Neural progenitor cell (in vitro differentiated cells): Measurements from ENCODE around the gene KCNC3. TPM values are rescaled to one million over a fixed set of nuclear protein-coding genes. Genes with fewer than 3 reads are reported as not detected.

ENCODE experiments used
- DNase-seq: peaks from one replicate; pipeline ENCODE4 v3.0.0-alpha.2; 2016; ENCODE audit warnings: low spot score
- H2AFZ ChIP-seq: fragments of 200-600 bp; sonication (generic); replicated peaks from 2 replicates; pipeline ENCODE4 v1.6.1; 2016; ENCODE audit warnings: antibody characterized with exemption
- H3F3A ChIP-seq: fragments of 200-600 bp; sonication (generic); 2 replicates; pipeline ENCODE4 v1.6.1; 2016; ENCODE audit warnings: antibody characterized with exemption, low read depth
- H3K27ac ChIP-seq: fragments of 200-600 bp; sonication (generic); 2 replicates; pipeline ENCODE4 v1.5.1; 2016; ENCODE audit warnings: mild to moderate bottlenecking
- H3K27me3 ChIP-seq: fragments of 200-600 bp; sonication (generic); 2 replicates; pipeline ENCODE4 v1.6.1; 2016; ENCODE audit warnings: mild to moderate bottlenecking, moderate library complexity
- H3K36me3 ChIP-seq: fragments of 200-600 bp; sonication (generic); 2 replicates; pipeline ENCODE4 v1.5.1; 2016
- H3K4me1 ChIP-seq: fragments of 200-600 bp; sonication (generic); 2 replicates; pipeline ENCODE4 v1.6.1; 2016; ENCODE audit warnings: mixed run types
- H3K4me2 ChIP-seq: fragments of 200-600 bp; sonication (generic); 2 replicates; pipeline ENCODE4 v1.6.1; 2016
- H3K4me3 ChIP-seq: fragments of 200-600 bp; sonication (generic); 2 replicates; pipeline ENCODE4 v1.5.1; 2016
- H3K79me2 ChIP-seq: fragments of 200-600 bp; sonication (generic); 2 replicates; pipeline ENCODE4 v1.6.1; 2016; ENCODE audit warnings: low read depth
- H3K9ac ChIP-seq: fragments of 200-600 bp; sonication (generic); 2 replicates; pipeline ENCODE4 v1.6.1; 2016
- H3K9me3 ChIP-seq: fragments of 200-600 bp; sonication (generic); 2 replicates; pipeline ENCODE4 v1.5.1; 2016; ENCODE audit warnings: low read depth
- H4K20me1 ChIP-seq: fragments of 200-600 bp; sonication (generic); 2 replicates; pipeline ENCODE4 v1.6.1; 2016; ENCODE audit warnings: low read depth
- H3K27ac Mint-ChIP-seq: 3 replicates; pipeline ENCODE4 v1.8.0; 2021; ENCODE audit warnings: mixed read lengths
- H3K27me3 Mint-ChIP-seq: 2 replicates; pipeline ENCODE4 v1.8.0; 2022; ENCODE audit warnings: low read depth, mild to moderate bottlenecking, inconsistent platforms, moderate library complexity, mixed read lengths; ENCODE audit not compliant: insufficient read depth
- H3K36me3 Mint-ChIP-seq: 3 replicates; pipeline ENCODE4 v1.8.0; 2021; ENCODE audit warnings: mixed read lengths
- H3K4me1 Mint-ChIP-seq: 3 replicates; pipeline ENCODE4 v1.8.0; 2021; ENCODE audit warnings: mixed read lengths
- H3K4me3 Mint-ChIP-seq: 3 replicates; pipeline ENCODE4 v1.8.0; 2021; ENCODE audit warnings: mild to moderate bottlenecking, moderate library complexity, mixed read lengths
- H3K9me3 Mint-ChIP-seq: 3 replicates; pipeline ENCODE4 v1.8.0; 2020; ENCODE audit warnings: mixed read lengths
- CTCF ChIP-seq: fragments of 200-600 bp; sonication (generic); IDR thresholded peaks from 2 replicates; pipeline ENCODE4 v1.5.1; 2017; ENCODE audit warnings: antibody characterized with exemption, mild to moderate bottlenecking
- EZH2 ChIP-seq: fragments of 200-600 bp; sonication (generic); IDR thresholded peaks from 2 replicates; pipeline ENCODE4 v1.6.1; 2017; ENCODE audit warnings: antibody characterized with exemption, mild to moderate bottlenecking, moderate library complexity
- EZH2phosphoT487 ChIP-seq: fragments of 200-600 bp; sonication (generic); IDR thresholded peaks from 2 replicates; pipeline ENCODE4 v1.6.1; 2017; ENCODE audit warnings: antibody characterized with exemption
- total RNA-seq: library from RNA; depleted of rRNA; stranded (reverse); fragments of >200 nt; gene quantifications from 2 replicates; pipeline ENCODE4 v1.2.3, GENCODE V29; 2015; ENCODE audit warnings: low replicate concordance

The KCNC3 gene
- total RNA-seq, 1 donor from 2014 or later = 0.41 TPM

GRCh38 chr19:50280983-50281382, 48.2 kb downstream of the KCNC3 start:
- Histone ChIP-seq H2AFZ (no peak overlapping the region), H4K20me1 (no peaks in the 10 kb centered on the region), H3F3A (no peaks in the 10 kb centered on the region), H3K27ac (no peak overlapping the region), H3K36me3 (no peaks in the 10 kb centered on the region), H3K4me1 (no peaks in the 10 kb centered on the region), H3K79me2 (no peaks in the 10 kb centered on the region), H3K9ac (no peak overlapping the region), H3K27me3 (no peaks in the 10 kb centered on the region), H3K4me3 (no peak overlapping the region), H3K4me2 (no peak overlapping the region), H3K9me3 (peaks cover 6% of the 10 kb centered on the region)
- peaks cover 2% of the 10 kb centered on the region for H3K27me3 Mint-ChIP-seq
- H3K9me3 Mint-ChIP-seq = peaks cover 10% of the 10 kb centered on the region
- H3K4me1 Mint-ChIP-seq = peaks cover 3% of the 10 kb centered on the region
- no peak for DNase-seq
- TF ChIP-seq EZH2phosphoT487 (no peak), EZH2 (no peak), CTCF (no peak)
- H3K27ac Mint-ChIP-seq = no peak overlapping the region
- H3K4me3 Mint-ChIP-seq = no peak overlapping the region
- H3K36me3 Mint-ChIP-seq = peaks cover 7% of the 10 kb centered on the region

GRCh38 chr19:50280074-50280473, 49.1 kb downstream of the KCNC3 start:
- H3K27me3 Mint-ChIP-seq = peaks cover 3% of the 10 kb centered on the region
- H3K36me3 Mint-ChIP-seq = peaks cover under 1% of the 10 kb centered on the region
- Histone ChIP-seq H3K9ac (no peak overlapping the region), H3K36me3 (no peaks in the 10 kb centered on the region), H3K4me2 (no peak overlapping the region), H3K9me3 (no peaks in the 10 kb centered on the region), H3F3A (no peaks in the 10 kb centered on the region), H3K4me1 (no peaks in the 10 kb centered on the region), H3K27ac (no peak overlapping the region), H3K27me3 (no peaks in the 10 kb centered on the region), H4K20me1 (no peaks in the 10 kb centered on the region), H3K79me2 (no peaks in the 10 kb centered on the region), H2AFZ (no peak overlapping the region), H3K4me3 (no peak overlapping the region)
- peaks cover 3% of the 10 kb centered on the region for H3K4me1 Mint-ChIP-seq
- H3K9me3 Mint-ChIP-seq = peaks cover 1% of the 10 kb centered on the region
- no peak for DNase-seq
- H3K4me3 Mint-ChIP-seq = no peak overlapping the region
- TF ChIP-seq EZH2 = no peak
- no peak for TF ChIP-seq EZH2phosphoT487
- no peak for TF ChIP-seq CTCF
- no peak overlapping the region for H3K27ac Mint-ChIP-seq

- TF ChIP-seq CTCF = no peak
- no peak for TF ChIP-seq EZH2
- TF ChIP-seq EZH2phosphoT487 = no peak
- Mint-ChIP-seq H3K27me3 (peaks cover 4% of the 10 kb centered on the region), H3K36me3 (no peaks in the 10 kb centered on the region), H3K4me3 (no peak overlapping the region), H3K27ac (no peak overlapping the region), H3K9me3 (no peaks in the 10 kb centered on the region), H3K4me1 (peaks cover 6% of the 10 kb centered on the region)
- Histone ChIP-seq H3K4me3 (no peak overlapping the region), H3K4me2 (no peak overlapping the region), H4K20me1 (no peaks in the 10 kb centered on the region), H3K27ac (no peak overlapping the region), H3K36me3 (no peaks in the 10 kb centered on the region), H3K4me1 (no peaks in the 10 kb centered on the region), H3K27me3 (no peaks in the 10 kb centered on the region), H3F3A (no peaks in the 10 kb centered on the region), H3K9ac (no peak overlapping the region), H2AFZ (no peak overlapping the region), H3K79me2 (no peaks in the 10 kb centered on the region), H3K9me3 (no peaks in the 10 kb centered on the region)
- DNase-seq = no peak
Observed at GRCh38 chr19:50277966-50278580, 51.1 kb downstream of the KCNC3 start.
